GM12864 (cell line): ENCODE data around the gene CC2D1A.
"Not testable (repeated sequence)": the region's sequence is repeated elsewhere in the genome, so short reads cannot be mapped to it uniquely, and the experiment has no call there.

Source experiments
- DNase-seq: peaks from one replicate; pipeline ENCODE4 v3.0.0-alpha.2; 2011; ENCODE audit warnings: low read depth
- H3K4me3 ChIP-seq: 2 replicates; pipeline ENCODE4 v1.5.1; 2011; ENCODE audit warnings: mild to moderate bottlenecking, low read depth, low read length, control low read depth
- CTCF ChIP-seq: IDR thresholded peaks from 2 replicates; pipeline ENCODE4 v1.5.1; 2011; ENCODE audit warnings: low read depth, mild to moderate bottlenecking, moderate library complexity, low read length, control low read depth, inconsistent platforms; ENCODE audit errors: missing control alignments

CC2D1A gene

GRCh38 chr19:13968383-13968935, 62.5 kb downstream of the CC2D1A start:
- DNase-seq, result no peak
- no peak overlapping the region for H3K4me3 ChIP-seq
- no peak for TF ChIP-seq CTCF

GRCh38 chr19:13968999-13969398, 63.0 kb downstream of the CC2D1A start:
- no peak for DNase-seq
- no peak for TF ChIP-seq CTCF
- H3K4me3 ChIP-seq, result no peak overlapping the region

- no peak for TF ChIP-seq CTCF
- DNase-seq, result no peak
- H3K4me3 ChIP-seq, result no peak overlapping the region
These were observed 63.9 kb downstream of the CC2D1A start for GRCh38 chr19:13969897-13970296.

GRCh38 chr19:13971868-13972267, 65.9 kb downstream of the CC2D1A start:
- H3K4me3 ChIP-seq, DNase-seq: not testable (repeated sequence)

- DNase-seq, result no peak
- H3K4me3 ChIP-seq, result no peak overlapping the region
- no peak for TF ChIP-seq CTCF
These were observed 66.6 kb downstream of the CC2D1A start for GRCh38 chr19:13972368-13973155.

GRCh38 chr19:13973479-13973878, 67.5 kb downstream of the CC2D1A start:
- DNase-seq, H3K4me3 ChIP-seq: not testable (repeated sequence)

- DNase-seq, result no peak
- no peak overlapping the region for H3K4me3 ChIP-seq
- no peak for TF ChIP-seq CTCF
These were observed 68.1 kb downstream of the CC2D1A start for GRCh38 chr19:13974073-13974472.

GRCh38 chr19:13975870-13976269, 69.9 kb downstream of the CC2D1A start:
- DNase-seq, result no peak
- TF ChIP-seq CTCF, result no peak
- H3K4me3 ChIP-seq, result no peak overlapping the region
